ENCODE data around the gene SMIM44. TPM values are rescaled to one million over a fixed set of nuclear protein-coding genes. Genes with fewer than 3 reads are reported as not detected.

Gene SMIM44
- total RNA-seq, 1 experiment from 2014 or later: not detected

DNA sequence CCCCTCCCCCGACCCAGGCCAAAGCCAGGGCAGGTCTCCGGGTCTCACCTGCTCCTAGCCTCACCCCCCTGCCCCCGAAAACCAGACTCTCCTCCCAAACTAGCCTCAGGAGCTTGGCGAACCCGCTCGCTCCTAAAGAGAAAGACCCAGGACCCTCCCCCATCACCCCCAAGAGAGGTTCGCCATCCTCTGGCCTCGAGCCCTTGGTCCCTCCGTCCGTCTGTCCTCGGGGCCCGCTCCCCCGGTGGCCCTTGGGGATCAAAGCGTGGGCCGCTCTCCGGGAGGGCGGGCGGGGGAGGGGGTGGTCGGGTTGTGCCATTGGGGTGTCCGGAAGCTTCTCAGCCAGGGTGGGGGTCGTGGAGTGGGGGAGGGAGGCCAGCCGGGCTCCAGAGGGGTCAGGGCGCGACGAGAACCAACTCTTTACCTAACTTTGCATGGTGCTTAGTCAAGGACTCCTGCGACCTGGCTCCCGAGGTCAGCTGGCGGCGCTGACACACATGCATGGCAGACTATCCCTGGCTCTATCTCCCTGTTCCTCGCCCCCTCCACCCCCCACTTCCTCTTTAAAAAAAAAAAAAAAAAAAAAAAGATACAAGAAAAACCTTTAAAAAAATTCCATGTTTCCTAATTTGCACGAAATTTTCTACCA, 18.5 kb downstream of the SMIM44 start:
- H3K18ac ChIP-seq (ENCODE audit: insufficient read length, low read depth, low read length): no peak overlapping the region
- no peaks in the 10 kb centered on the region for H3K79me2 ChIP-seq (ENCODE audit: insufficient read depth, low read length)
- H2BK5ac ChIP-seq (ENCODE audit: insufficient read length, low read length): no peak overlapping the region
- H3K4ac ChIP-seq (ENCODE audit: low read depth, low read length): no peak overlapping the region
- H3K9me3 ChIP-seq (ENCODE audit: control insufficient read depth, low read depth, low read length): no peaks in the 10 kb centered on the region
- H3K9ac ChIP-seq (ENCODE audit: extremely low read depth, insufficient read length, low read length): no peak overlapping the region
- H3K27me3 Mint-ChIP-seq (ENCODE audit: low read depth): peaks cover 95% of the 10 kb centered on the region
- no peak overlapping the region for H3T11ph ChIP-seq (ENCODE audit: low read length)
- H4K20me1 ChIP-seq (ENCODE audit: control insufficient read depth, insufficient read depth, insufficient read length): no peaks in the 10 kb centered on the region
- H3K27ac ChIP-seq (ENCODE audit: insufficient read length, low read depth, low read length): no peak overlapping the region
- no peak overlapping the region for H2BK20ac ChIP-seq (ENCODE audit: low read depth, low read length, poor library complexity, severe bottlenecking)
- peaks cover 0 to 4% (median 0%) of the 10 kb centered on the region in 3 experiments; a peak in 2 of 7 replicates for H3K36me3 Mint-ChIP-seq (ENCODE audit: insufficient read depth in 1 of 3, low read depth in 3 of 3)
- no peak overlapping the region for H4K8ac ChIP-seq (replicated peaks; ENCODE audit: insufficient read length, low read depth, low read length)
- H3K27ac Mint-ChIP-seq: no peak overlapping the region
- H3K4me1 ChIP-seq (ENCODE audit: insufficient read depth, low read length): no peaks in the 10 kb centered on the region
- WGBS (ENCODE audit: extremely low coverage, insufficient read length, low lambda C conversion rate): no CpG with 5 or more reads among the region's 31 CpGs
- no peak overlapping the region for H2AK5ac ChIP-seq (ENCODE audit: insufficient read length, low read length)
- peaks cover 7 to 16% of the 10 kb centered on the region in 2 experiments for H3K4me1 Mint-ChIP-seq
- H3K79me1 ChIP-seq (ENCODE audit: insufficient read depth, low read depth, low read length, poor library complexity, severe bottlenecking): no peaks in the 10 kb centered on the region
- no peaks in the 10 kb centered on the region for H3K23me2 ChIP-seq (ENCODE audit: insufficient read length, low read depth, low read length, poor library complexity, severe bottlenecking)
- no peak overlapping the region for H3K23ac ChIP-seq (ENCODE audit: insufficient read length, low read depth, low read length)
- no peak overlapping the region for H2AFZ ChIP-seq (ENCODE audit: low read length)
- H2BK120ac ChIP-seq (ENCODE audit: low read depth, low read length, poor library complexity, severe bottlenecking): no peak overlapping the region
- H4K91ac ChIP-seq (ENCODE audit: insufficient read length, low read depth, low read length): no peak overlapping the region
- H4K5ac ChIP-seq (ENCODE audit: insufficient read length, low read depth, low read length): no peak overlapping the region
- peak overlapping the region; percentile 14 for H3K4me2 ChIP-seq (ENCODE audit: insufficient read depth, insufficient read length, low read length)
- peaks cover 20% of the 10 kb centered on the region for H3K27me3 ChIP-seq (ENCODE audit: insufficient read depth, low read length)
- TF ChIP-seq, protein P1, sequence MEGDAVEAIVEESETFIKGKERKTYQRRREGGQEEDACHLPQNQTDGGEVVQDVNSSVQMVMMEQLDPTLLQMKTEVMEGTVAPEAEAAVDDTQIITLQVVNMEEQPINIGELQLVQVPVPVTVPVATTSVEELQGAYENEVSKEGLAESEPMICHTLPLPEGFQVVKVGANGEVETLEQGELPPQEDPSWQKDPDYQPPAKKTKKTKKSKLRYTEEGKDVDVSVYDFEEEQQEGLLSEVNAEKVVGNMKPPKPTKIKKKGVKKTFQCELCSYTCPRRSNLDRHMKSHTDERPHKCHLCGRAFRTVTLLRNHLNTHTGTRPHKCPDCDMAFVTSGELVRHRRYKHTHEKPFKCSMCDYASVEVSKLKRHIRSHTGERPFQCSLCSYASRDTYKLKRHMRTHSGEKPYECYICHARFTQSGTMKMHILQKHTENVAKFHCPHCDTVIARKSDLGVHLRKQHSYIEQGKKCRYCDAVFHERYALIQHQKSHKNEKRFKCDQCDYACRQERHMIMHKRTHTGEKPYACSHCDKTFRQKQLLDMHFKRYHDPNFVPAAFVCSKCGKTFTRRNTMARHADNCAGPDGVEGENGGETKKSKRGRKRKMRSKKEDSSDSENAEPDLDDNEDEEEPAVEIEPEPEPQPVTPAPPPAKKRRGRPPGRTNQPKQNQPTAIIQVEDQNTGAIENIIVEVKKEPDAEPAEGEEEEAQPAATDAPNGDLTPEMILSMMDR (conservative IDR thresholded peaks at IDR 0.05): no peak
- no peak overlapping the region for H3K56ac ChIP-seq (ENCODE audit: insufficient read length, low read depth, low read length)
- no peak overlapping the region for H2BK12ac ChIP-seq (ENCODE audit: insufficient read length, low read depth, low read length)
- no peak for DNase-seq
- H3K9me3 Mint-ChIP-seq: peaks cover 11 to 17% of the 10 kb centered on the region in 2 experiments
- H3K4me3 Mint-ChIP-seq: peak overlapping the region; percentile 40 to 79; a peak in 4 of 5 replicates
- H2BK15ac ChIP-seq (ENCODE audit: low read depth, low read length): no peak overlapping the region
- no peak overlapping the region for H3K14ac ChIP-seq (ENCODE audit: insufficient read depth, low read length)
